ENCODE measurements around the gene MOGAT3.

MOGAT3 gene

DNA sequence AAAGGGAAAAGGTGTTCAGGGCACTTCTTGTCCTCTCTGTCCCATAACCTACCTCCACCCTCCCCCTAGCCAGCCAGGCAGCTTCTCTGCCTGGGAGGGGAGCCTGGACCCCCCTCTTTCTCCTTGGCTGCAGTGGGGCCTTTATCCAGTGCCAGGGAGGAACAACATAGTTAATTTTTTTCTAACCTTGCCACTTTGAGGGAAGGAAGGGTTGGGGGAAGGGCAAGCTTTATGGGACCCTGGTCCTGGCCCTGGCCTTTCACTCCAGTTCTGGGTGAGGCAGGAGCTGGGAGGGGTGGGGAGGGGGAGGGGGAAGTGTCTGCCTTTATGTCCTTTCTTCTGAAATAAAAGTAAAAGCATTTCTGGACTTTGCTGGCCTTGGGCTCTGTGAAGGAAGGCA, 39.9 kb downstream of the MOGAT3 start:
- DNase-seq = no peak
- Mint-ChIP-seq H3K4me3 (no peak overlapping the region), H3K4me1 (peaks cover 16 to 53% of the 10 kb centered on the region in 2 donors), H3K36me3 (peaks cover 26 to 45% of the 10 kb centered on the region in 2 donors), H3K27me3 (peaks cover 14 to 20% of the 10 kb centered on the region in 2 donors), H3K27ac (no peak overlapping the region), H3K9me3 (peaks cover 2 to 3% of the 10 kb centered on the region in 2 donors)
- ATAC-seq (replicated peaks) = no peak

DNA sequence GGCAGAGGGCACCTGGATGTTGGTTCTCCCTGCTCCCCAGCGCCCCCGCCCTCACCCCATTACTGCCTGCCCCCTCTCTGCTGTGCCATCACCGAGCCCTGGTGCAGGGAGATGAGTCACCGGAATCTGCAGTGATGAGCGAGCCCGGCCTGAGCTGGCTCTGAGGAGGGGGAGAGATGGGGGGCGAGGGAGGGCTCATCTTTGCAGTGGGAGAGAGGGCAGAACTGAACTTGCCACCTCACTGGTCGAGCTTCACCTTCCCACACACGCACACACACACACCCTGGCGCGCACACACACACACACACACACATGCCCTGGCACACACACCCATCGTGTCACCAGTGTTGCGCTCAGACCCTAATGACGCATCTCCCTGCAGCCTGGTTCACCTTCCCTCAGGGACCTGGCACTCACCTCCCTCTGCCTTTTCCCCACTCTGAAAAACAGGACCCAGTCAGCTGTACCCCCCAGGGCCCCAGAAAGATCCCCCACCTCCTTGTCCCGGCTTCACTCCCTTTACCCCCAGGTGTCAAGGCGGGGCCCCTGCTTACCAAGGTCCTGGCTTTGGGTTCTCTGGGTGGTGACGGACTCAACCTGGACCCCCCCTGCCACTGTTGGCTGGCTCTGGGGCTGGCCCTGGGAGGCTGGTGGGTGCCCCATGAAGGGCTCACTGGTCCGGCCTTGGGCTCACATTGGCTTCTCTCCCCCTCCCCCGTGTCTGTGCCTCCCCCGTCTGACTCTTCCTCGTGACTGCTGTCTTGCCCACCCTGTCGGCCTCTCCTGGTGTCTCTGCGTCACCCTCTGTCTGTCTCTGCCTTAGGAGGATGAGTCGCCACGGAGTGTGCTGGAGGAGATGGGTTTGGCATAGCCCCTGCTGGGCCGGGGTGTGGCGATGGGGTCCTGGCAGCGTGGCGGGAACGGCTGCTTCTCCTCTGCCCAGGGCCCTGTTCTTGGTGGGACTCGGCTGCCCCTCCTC, 40.9 kb downstream of the MOGAT3 start:
- Mint-ChIP-seq H3K9me3 (no peaks in the 10 kb centered on the region), H3K27ac (no peak overlapping the region), H3K4me3 (no peak overlapping the region), H3K4me1 (peaks cover 13 to 53% of the 10 kb centered on the region in 2 donors), H3K36me3 (peaks cover 26 to 46% of the 10 kb centered on the region in 2 donors), H3K27me3 (peaks cover 4 to 11% of the 10 kb centered on the region in 2 donors)
- no peak for ATAC-seq (replicated peaks)
- DNase-seq = no peak

DNA sequence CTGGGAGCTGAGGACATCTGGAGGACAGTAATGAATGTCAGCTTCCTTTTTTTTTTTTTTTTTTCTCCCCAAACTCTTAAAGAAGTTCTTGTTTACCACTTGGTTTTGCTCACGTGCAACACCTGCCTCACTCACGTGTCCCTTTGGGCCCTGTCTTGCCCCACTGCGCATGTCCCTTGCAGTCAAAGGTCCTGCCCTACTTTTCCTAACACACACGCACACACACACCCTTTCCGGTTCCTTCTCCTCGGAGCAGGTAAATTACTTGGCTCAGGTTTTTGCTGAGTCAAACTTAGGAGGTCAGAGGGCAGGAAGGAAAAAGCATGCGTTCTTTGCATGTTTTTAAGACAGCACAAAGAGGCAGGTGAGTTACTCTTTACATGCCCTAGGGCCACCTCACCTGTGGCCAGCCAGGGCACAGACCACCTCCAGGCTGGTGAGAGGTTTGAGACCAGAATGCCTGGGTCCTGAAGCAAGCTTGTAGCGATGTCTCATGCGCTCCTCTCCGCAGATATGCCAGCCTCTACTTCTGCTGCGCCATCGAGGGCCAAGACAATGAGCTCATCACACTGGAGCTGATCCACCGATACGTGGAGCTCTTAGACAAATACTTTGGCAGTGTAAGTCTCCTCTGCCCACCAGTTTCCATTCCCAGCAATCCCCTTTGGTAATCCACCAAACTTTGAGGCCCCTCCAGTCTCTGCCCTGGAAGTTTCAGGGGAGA, 43.8 kb downstream of the MOGAT3 start:
- H3K4me1 Mint-ChIP-seq = peaks cover 14 to 41% of the 10 kb centered on the region in 2 donors
- H3K4me3 Mint-ChIP-seq = no peak overlapping the region
- DNase-seq (no peak), ATAC-seq (replicated peaks) (no peak)
- H3K27me3 Mint-ChIP-seq = peaks cover 0 to 4% of the 10 kb centered on the region in 2 donors
- H3K9me3 Mint-ChIP-seq = peaks cover 3 to 4% of the 10 kb centered on the region in 2 donors
- H3K36me3 Mint-ChIP-seq = peaks cover 28 to 50% of the 10 kb centered on the region in 2 donors
- H3K27ac Mint-ChIP-seq = no peak overlapping the region

DNA sequence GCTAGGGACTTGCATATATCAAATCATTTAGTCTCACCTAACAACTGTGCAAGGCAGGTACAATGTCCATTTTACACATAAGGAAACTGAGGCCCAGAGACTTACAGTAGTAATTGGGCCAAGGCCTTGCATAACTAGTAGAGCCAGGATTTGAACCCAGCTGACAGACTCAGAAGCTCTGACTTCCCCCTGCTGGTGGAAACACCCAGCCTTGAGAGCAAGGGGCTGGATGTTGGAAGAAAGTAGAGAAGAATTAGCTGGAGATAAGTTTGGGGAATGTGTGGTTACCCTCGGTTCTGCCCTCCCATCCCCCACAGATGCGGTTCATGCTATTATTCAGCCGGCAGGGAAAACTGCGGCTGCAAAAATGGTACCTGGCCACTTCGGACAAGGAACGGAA, 44.6 kb downstream of the MOGAT3 start:
- peaks cover 14 to 41% of the 10 kb centered on the region in 2 donors for H3K4me1 Mint-ChIP-seq
- ATAC-seq (replicated peaks) (no peak), DNase-seq (no peak)
- peaks cover 3 to 4% of the 10 kb centered on the region in 2 donors for H3K9me3 Mint-ChIP-seq
- no peak overlapping the region for H3K4me3 Mint-ChIP-seq
- H3K27ac Mint-ChIP-seq = no peak overlapping the region
- H3K36me3 Mint-ChIP-seq = peaks cover 26 to 46% of the 10 kb centered on the region in 2 donors
- peaks cover 0 to 4% of the 10 kb centered on the region in 2 donors for H3K27me3 Mint-ChIP-seq

DNA sequence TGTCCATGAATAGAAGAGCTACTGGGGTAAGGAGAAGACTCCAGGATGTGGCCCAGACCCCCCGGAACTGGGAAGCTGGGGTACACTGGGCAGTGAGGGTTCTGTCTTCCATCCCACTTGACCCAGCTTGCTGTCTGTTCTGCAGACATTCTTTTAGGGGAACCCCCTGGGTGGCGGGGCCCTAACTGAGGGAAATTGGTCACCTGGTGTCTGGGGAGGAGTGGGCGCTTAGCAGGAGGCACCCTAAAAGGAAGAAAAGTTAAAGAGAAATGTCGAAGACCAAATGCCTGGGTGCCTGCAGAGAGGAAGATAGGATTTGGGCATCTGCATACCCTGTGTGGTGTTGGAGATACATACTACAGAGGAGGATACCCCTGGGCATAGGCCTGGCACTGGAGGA, 45.5 kb downstream of the MOGAT3 start:
- Mint-ChIP-seq H3K4me1 (peaks cover 14 to 41% of the 10 kb centered on the region in 2 donors), H3K9me3 (peaks cover 3 to 4% of the 10 kb centered on the region in 2 donors), H3K4me3 (peak overlapping the region; percentile 89 to 91), H3K36me3 (peaks cover 24 to 42% of the 10 kb centered on the region in 2 donors), H3K27me3 (peaks cover 0 to 4% of the 10 kb centered on the region in 2 donors), H3K27ac (peak overlapping the region; percentile 52)
- no peak for ATAC-seq (replicated peaks)
- no peak for DNase-seq

DNA sequence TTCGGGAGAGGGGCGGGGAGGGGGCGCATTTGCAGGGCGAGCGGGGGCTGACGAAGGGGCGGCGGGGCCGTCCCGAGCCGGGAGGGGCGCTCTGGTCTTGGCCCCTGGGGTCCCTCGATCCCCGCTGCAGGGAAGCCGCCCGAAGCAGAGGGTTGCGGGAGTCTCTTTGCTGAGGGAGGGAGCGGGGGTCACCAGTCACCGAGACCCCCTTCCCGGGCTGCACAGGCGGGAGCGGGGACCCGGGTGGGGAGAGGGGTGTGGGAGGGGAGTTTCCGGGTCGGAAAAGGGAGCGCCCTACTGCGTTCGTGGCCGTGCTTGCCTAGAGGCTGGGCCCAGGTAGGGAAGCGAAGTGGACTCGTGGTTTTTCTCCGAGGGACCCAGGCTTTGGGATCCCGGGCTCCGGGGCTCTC, 46.1 kb downstream of the MOGAT3 start:
- DNase-seq (no peak), ATAC-seq (replicated peaks) (peak; percentile 39 to 49)
- H3K36me3 Mint-ChIP-seq = peaks cover 19 to 36% of the 10 kb centered on the region in 2 donors
- H3K27ac Mint-ChIP-seq = no peak overlapping the region
- peak overlapping the region; percentile 89 to 91 for H3K4me3 Mint-ChIP-seq
- H3K27me3 Mint-ChIP-seq = peaks cover 3 to 6% of the 10 kb centered on the region in 2 donors
- peaks cover 14 to 41% of the 10 kb centered on the region in 2 donors for H3K4me1 Mint-ChIP-seq
- peaks cover 3 to 4% of the 10 kb centered on the region in 2 donors for H3K9me3 Mint-ChIP-seq

DNA sequence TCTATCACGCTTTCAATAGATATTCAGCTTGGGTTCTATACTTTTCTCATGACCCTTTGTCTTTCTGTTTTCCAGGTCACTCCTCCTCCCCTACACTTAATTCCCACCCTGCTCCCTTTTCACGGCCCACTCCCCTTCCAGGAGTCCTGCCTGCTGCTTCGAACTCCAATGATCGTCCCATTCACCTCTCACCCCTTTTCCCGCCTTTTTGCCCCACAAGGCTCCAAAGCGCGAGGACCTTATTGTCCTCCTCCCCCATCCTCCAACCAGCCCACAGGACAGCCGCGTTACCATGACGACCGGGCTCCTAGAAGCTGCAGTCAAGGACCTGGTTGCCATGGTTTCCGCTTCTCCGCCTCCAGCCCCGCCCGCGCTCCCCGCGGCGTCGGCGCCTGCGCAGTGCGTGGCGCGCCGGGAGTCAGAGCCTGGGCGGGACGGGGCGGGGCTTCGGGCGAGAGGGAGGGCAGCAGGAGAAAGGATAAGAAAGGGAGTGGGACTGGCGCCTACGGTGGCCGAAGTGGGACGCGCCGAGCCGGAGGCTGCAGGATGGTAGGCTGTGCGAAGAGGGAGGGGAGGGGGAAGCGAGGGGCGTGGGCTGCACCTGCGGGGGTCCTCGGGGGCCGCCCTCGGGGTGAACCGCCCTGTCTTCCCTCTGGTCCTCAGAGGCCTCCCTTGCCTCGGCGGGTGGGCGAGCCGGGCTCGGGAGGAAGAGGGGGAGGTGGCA, 46.7 kb downstream of the MOGAT3 start, which contains the start of gene AP1S1:
AP1S1 (plus strand) TSS at position 508 of the 724 bp plus-strand sequence; CDS start at position 547, 39 bp downstream.
- Mint-ChIP-seq H3K4me1 (peaks cover 14 to 41% of the 10 kb centered on the region in 2 donors), H3K4me3 (peak within 1 kb of the TSS; percentile 89 to 91), H3K27ac (peak within 1 kb of the TSS; percentile 90), H3K27me3 (peaks cover 9 to 12% of the 10 kb centered on the region in 2 donors), H3K36me3 (peaks cover 13 to 30% of the 10 kb centered on the region in 2 donors), H3K9me3 (peaks cover 3 to 4% of the 10 kb centered on the region in 2 donors)
- peak; percentile 89 for DNase-seq
- peak; percentile 87 to 89 for ATAC-seq (replicated peaks)

DNA sequence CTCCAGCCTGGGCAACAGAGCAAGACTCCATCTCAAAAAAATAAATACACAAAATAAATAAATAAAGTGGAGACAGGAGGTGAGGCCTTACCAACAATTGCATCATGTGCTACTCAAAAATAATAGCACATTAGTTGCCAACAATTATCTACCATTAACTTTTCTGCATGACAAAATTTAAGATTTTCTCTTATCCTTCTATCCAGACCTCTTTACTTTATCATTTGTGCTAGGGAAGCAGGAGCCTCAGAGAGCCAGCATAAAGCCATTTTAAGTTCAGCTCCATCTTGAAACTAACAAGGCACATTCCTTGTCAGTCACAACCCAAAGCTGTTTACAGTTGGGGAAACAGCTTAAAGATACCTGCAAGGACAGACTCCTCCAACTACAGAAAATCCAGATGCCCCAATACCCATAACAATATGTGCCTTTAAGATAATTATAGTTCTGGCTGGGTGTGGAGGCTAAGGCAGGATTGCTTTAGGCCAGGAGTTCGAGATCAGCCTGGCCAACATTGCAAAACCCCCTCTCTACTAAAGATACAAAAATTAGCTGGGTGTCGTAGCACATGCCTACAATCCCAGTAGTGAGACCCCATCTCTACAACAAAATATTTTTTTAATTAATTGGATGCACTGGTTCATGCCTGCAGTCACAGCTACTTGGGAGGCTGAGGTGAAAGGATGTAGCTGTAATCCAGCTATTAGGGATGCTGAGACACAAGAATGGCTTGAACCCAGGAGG, 48.8 kb downstream of the MOGAT3 start:
- peaks cover 3 to 4% of the 10 kb centered on the region in 2 donors for H3K9me3 Mint-ChIP-seq
- peaks cover 17 to 20% of the 10 kb centered on the region in 2 donors for H3K27me3 Mint-ChIP-seq
- no peak for DNase-seq
- H3K4me1 Mint-ChIP-seq = peaks cover 14 to 33% of the 10 kb centered on the region in 2 donors
- H3K27ac Mint-ChIP-seq = no peak overlapping the region
- no peak overlapping the region for H3K4me3 Mint-ChIP-seq
- peaks cover 7 to 15% of the 10 kb centered on the region in 2 donors for H3K36me3 Mint-ChIP-seq
- no peak for ATAC-seq (replicated peaks)

All from stimulated activated naive B cell treated with anti-CD40 and anti-IgM and Interleukin-4, amounts not matched to agents 10 μg/mL and 1 μg/mL and 100 μg/mL, for 72 hours (primary cell).